NT2/D1 (cell line): ENCODE results near the gene STK35.

Experiments used
- DNase-seq: peaks from one replicate; pipeline ENCODE4 v3.0.0-alpha.2; 2011; ENCODE audit warnings: low read depth, low spot score
- H3K27me3 ChIP-seq: 2 replicates; pipeline ENCODE4 v1.6.0; 2011; ENCODE audit warnings: mild to moderate bottlenecking; ENCODE audit not compliant: insufficient read length, insufficient read depth
- H3K36me3 ChIP-seq: 2 replicates; pipeline ENCODE4 v1.6.1; 2011; ENCODE audit warnings: mild to moderate bottlenecking, low read length, mixed read lengths; ENCODE audit not compliant: insufficient read depth, insufficient read length
- H3K4me1 ChIP-seq: 2 replicates; pipeline ENCODE4 v1.5.1; 2011; ENCODE audit not compliant: insufficient read depth, insufficient read length
- H3K4me3 ChIP-seq: 2 replicates; pipeline ENCODE4 v1.5.1; 2011; ENCODE audit warnings: low read depth; ENCODE audit not compliant: insufficient read length
- H3K9ac ChIP-seq: 2 replicates; pipeline ENCODE4 v1.6.0; 2011; ENCODE audit warnings: low read depth; ENCODE audit not compliant: insufficient read length
- H3K9me3 ChIP-seq: 2 replicates; pipeline ENCODE4 v1.5.1; 2011; ENCODE audit warnings: mild to moderate bottlenecking, low read length; ENCODE audit not compliant: insufficient read depth
- SUZ12 ChIP-seq: IDR thresholded peaks from 2 replicates; pipeline ENCODE4 v1.6.1; 2011; ENCODE audit not compliant: insufficient read length, insufficient read depth; ENCODE audit errors: extremely low read depth
- YY1 ChIP-seq: IDR thresholded peaks from 2 replicates; pipeline ENCODE4 v1.6.1; 2011; ENCODE audit not compliant: insufficient read length, insufficient read depth
- ZNF274 ChIP-seq: IDR thresholded peaks from 2 replicates; pipeline ENCODE4 v1.6.1; 2011; ENCODE audit warnings: mild to moderate bottlenecking, low read depth, low read length

The STK35 gene

DNA sequence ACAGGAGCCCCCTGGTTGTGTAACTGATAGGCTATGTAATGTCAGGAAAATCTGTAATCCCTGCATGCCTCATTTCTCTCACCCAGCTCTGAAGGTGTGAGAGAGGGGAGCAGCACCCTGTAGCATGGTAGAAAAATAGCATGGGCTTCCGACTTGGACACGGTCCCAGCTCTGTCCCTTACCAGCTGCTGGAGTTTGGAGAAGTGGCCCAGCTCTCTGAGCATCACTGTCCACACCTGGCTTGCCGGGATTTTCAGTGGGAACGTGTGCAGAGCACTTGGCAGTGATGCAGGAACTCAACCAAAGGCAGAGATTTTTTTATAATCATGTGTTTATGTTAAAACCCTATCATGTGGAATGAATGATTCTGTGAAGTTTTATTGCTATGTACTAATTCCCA is 34.6 kb downstream of the STK35 start:
- Histone ChIP-seq H3K36me3 (peaks cover 43% of the 10 kb centered on the region), H3K9ac (no peak overlapping the region), H3K4me3 (no peak overlapping the region), H3K27me3 (no peaks in the 10 kb centered on the region), H3K9me3 (no peaks in the 10 kb centered on the region), H3K4me1 (peaks cover 3% of the 10 kb centered on the region)
- no peak for DNase-seq
- TF ChIP-seq ZNF274 (no peak), YY1 (no peak), SUZ12 (no peak)

DNA sequence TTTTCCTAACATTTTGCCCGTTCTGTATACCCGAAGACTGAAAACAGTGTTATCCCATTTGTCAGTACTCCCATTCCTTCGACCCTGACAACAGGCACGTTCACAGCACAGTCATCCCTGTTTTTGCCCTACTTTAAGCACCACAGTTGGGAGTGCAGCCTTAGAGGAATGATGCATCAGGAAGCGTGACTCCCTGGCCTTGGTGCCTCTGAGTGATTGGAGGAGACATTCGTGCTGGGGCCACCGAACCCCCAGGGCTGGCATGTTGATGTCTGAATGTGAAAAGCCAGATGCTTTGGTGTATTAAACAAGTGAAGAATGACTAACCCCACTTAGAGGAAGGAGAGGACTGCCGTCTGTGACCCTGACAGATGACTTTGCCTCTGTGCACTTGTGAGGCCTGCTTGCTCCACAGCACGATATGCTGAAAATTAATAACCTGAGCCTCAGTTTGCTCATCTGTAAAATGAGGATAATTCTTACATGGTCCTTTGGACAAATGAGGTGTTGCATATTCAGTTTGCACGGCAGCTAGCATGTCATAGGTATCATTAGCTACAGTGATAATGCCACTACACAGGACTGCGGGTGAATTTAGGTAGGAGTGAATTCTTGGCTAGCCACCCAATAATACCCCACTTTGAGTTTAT is 36.0 kb downstream of the STK35 start:
- Histone ChIP-seq H3K9ac (no peak overlapping the region), H3K27me3 (no peaks in the 10 kb centered on the region), H3K9me3 (no peaks in the 10 kb centered on the region), H3K36me3 (peaks cover 40% of the 10 kb centered on the region), H3K4me1 (peaks cover 3% of the 10 kb centered on the region), H3K4me3 (no peak overlapping the region)
- TF ChIP-seq SUZ12 (no peak), YY1 (no peak), ZNF274 (no peak)
- DNase-seq: no peak

DNA sequence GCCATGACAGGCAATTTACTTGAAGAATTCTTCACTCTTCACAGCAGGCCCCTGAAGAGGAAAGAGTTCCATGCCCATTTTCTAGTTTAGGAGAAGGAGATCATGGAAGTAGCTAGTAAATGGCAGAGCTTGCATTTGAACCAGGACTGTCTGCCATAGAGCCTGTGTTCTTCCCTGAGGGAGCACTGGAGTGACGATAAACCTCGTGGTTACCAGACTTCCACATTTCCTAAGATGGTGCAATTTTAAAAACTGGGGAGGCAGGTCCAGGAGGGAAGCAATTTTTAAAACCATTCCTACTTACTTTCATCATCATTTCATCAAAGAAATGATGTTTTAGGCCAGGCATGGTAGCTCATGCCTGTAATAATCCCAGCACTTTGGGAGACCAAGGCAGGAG is 36.8 kb downstream of the STK35 start:
- no peak overlapping the region for H3K9ac ChIP-seq
- H3K4me1 ChIP-seq: peaks cover 3% of the 10 kb centered on the region
- no peak for DNase-seq
- peaks cover 42% of the 10 kb centered on the region for H3K36me3 ChIP-seq
- TF ChIP-seq YY1: no peak
- H3K4me3 ChIP-seq: no peak overlapping the region
- no peaks in the 10 kb centered on the region for H3K27me3 ChIP-seq
- no peaks in the 10 kb centered on the region for H3K9me3 ChIP-seq

DNA sequence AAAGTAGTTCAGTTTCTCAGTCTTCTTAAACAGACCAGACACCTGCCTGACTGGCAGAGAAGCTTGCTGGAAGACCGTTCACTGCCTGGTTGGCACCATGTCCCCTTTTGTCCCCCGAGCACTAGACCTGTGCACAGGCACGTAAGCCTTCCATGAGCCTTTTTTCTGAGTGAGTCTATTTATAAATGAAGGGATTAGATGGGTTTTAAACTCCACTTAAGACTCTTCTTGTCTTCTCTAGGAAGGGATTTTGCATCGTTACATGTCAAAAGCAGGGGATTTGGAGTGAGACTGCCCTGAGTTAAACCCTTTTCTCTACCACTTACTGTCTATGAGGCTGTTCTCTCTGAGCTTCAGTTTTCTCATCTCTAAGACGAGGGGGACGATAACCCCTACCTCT is 37.6 kb downstream of the STK35 start:
- no peak overlapping the region for H3K4me3 ChIP-seq
- TF ChIP-seq SUZ12 (no peak), YY1 (no peak), ZNF274 (no peak)
- DNase-seq: no peak
- peaks cover 3% of the 10 kb centered on the region for H3K4me1 ChIP-seq
- H3K27me3 ChIP-seq: no peaks in the 10 kb centered on the region
- H3K36me3 ChIP-seq: peaks cover 50% of the 10 kb centered on the region
- no peak overlapping the region for H3K9ac ChIP-seq
- no peaks in the 10 kb centered on the region for H3K9me3 ChIP-seq

DNA sequence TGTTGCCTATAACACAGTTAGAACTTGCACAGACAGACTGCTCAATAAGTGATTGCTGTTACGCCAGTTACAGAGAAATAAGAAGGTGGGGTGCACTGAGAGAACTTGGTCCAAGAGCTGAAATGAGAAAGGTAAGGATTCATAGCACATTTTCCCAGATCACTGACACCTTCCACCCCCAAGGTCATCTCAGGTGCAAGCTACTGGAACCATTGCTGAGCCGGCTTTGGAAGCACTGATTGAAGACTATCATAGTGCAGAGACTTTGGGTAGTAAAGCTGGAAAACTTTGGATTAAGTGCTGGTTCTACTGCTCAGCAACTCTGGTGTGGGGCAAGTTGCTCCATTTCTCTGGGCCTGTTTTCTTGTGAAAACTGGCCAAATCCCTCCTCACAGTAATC is 38.1 kb downstream of the STK35 start:
- no peak overlapping the region for H3K9ac ChIP-seq
- H3K36me3 ChIP-seq: peaks cover 55% of the 10 kb centered on the region
- no peak for TF ChIP-seq ZNF274
- TF ChIP-seq YY1: no peak
- DNase-seq: no peak
- no peaks in the 10 kb centered on the region for H3K9me3 ChIP-seq
- no peaks in the 10 kb centered on the region for H3K27me3 ChIP-seq
- peaks cover 3% of the 10 kb centered on the region for H3K4me1 ChIP-seq
- no peak overlapping the region for H3K4me3 ChIP-seq

DNA sequence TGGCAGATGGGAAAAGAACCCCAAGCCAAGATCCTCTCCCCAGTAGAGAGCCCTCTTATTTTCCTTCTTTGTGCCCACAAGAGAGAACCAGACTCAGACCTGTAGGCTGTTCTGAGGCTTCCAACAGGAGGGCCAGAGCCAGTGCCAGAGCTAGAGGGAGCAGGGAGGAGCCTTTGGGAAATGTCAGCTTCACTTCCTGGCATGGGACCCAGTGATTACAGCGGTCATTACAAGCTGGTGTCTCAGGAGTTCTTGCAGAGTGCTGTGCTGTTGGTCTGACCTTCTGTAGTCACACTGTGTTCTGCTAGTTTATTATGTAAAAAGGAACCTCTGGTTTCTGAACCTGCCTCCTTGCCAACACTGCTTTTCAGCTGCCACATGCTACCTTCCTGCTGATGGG is 38.9 kb downstream of the STK35 start:
- TF ChIP-seq ZNF274: no peak
- no peak for TF ChIP-seq SUZ12
- no peak for TF ChIP-seq YY1
- Histone ChIP-seq H3K27me3 (no peaks in the 10 kb centered on the region), H3K9ac (no peak overlapping the region), H3K9me3 (no peaks in the 10 kb centered on the region), H3K4me3 (no peak overlapping the region), H3K36me3 (peaks cover 50% of the 10 kb centered on the region), H3K4me1 (peaks cover 3% of the 10 kb centered on the region)
- DNase-seq: no peak

DNA sequence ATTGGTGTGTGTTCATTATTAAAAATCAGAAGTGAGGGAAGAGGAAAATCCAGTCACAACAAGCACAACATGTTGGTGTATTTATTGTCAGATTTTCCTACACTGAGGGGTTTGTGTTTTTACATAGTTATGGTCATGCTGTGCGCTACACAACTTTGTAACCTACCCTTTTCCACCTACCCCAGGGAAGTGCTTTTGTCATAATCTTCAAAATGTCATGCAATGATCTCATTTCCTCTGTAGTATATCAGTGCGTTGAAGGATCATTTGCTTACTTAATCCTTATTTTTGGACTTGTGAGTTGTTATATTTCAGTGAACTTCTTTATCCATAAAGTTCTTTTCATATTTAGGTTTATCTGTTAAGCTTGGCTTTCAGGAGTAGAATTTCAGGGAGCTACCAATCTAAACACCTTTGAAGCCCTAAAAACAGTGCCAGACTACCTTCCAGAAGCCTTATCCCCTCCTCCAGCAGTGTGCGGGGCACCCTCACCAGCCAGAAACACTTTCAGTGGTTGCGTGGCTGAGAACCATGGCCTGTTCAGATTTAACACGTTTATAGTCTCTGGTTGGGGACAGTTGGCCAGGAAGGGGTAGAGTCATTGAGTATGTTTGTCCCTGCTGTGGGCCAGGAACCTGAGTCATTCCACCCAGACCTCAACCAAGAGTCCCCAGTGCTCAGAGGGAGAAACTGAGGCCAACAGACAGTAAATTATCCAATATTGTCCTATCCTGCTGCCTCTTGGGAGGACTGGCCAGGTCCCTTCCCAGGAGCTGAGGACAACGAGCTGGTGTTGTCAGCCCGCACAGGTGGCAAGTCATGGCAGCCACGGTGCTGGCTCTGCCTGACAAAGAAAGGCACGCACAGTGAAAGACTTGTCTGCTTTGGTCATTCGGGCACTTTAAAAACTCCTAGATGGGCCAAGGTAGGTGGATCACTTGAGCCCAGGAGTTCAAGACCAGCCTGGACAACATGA is 40.3 kb downstream of the STK35 start:
- peaks cover 56% of the 10 kb centered on the region for H3K36me3 ChIP-seq
- no peak overlapping the region for H3K4me3 ChIP-seq
- TF ChIP-seq SUZ12 (no peak), ZNF274 (no peak), YY1 (no peak)
- no peaks in the 10 kb centered on the region for H3K27me3 ChIP-seq
- H3K9me3 ChIP-seq: no peaks in the 10 kb centered on the region
- DNase-seq: no peak
- H3K4me1 ChIP-seq: peaks cover 3% of the 10 kb centered on the region
- H3K9ac ChIP-seq: no peak overlapping the region
